ENCODE measurements around the gene STEAP1B.

The STEAP1B gene

GRCh38 chr7:22397981-22398380 lies 102.0 kb downstream of the STEAP1B start:
- no peak for DNase-seq

GRCh38 chr7:22395222-22395621 lies 104.8 kb downstream of the STEAP1B start:
- DNase-seq, result no peak

GRCh38 chr7:22394739-22395138 lies 105.2 kb downstream of the STEAP1B start:
- DNase-seq, result no peak

GRCh38 chr7:22393913-22394729 lies 105.9 kb downstream of the STEAP1B start:
- no peak for DNase-seq

GRCh38 chr7:22390516-22390915 lies 109.5 kb downstream of the STEAP1B start:
- no peak for DNase-seq

GRCh38 chr7:22389892-22390291 lies 110.1 kb downstream of the STEAP1B start:
- DNase-seq, result no peak

- peak in 1 of 2 experiments; percentile 39 for DNase-seq
These were observed 112.4 kb downstream of the STEAP1B start for GRCh38 chr7:22387583-22387982.

- no peak for DNase-seq
These were observed 113.1 kb downstream of the STEAP1B start for GRCh38 chr7:22386865-22387264.

- no peak for DNase-seq
These were observed 113.7 kb downstream of the STEAP1B start for GRCh38 chr7:22386206-22386858.

- DNase-seq, result no peak
These were observed 114.7 kb downstream of the STEAP1B start for GRCh38 chr7:22385326-22385725.

GRCh38 chr7:22380333-22380732 lies 119.7 kb downstream of the STEAP1B start:
- DNase-seq, result no peak

- no peak for DNase-seq
These were observed 121.6 kb downstream of the STEAP1B start for GRCh38 chr7:22378199-22378980.

- no peak for DNase-seq
These were observed 122.3 kb downstream of the STEAP1B start for GRCh38 chr7:22377703-22378102.

GRCh38 chr7:22375359-22376048 lies 124.5 kb downstream of the STEAP1B start:
- DNase-seq, result no peak

GRCh38 chr7:22373911-22374310 lies 126.1 kb downstream of the STEAP1B start:
- no peak for DNase-seq

GRCh38 chr7:22373388-22373787 lies 126.6 kb downstream of the STEAP1B start:
- DNase-seq, result no peak

GRCh38 chr7:22372863-22373262 lies 127.1 kb downstream of the STEAP1B start:
- no peak for DNase-seq

GRCh38 chr7:22371878-22372277 lies 128.1 kb downstream of the STEAP1B start:
- no peak for DNase-seq
